Stimulated activated naive CD4-positive, alpha-beta T cell (primary cell): ENCODE data around the gene VTI1A.
A peak's percentile ranks its signal among the peaks of the same experiment; 100 is the strongest.

Experiments
- DNase-seq, 6 experiments: peaks; one replicate each; lab custom pipeline; 2025; lab: John Stamatoyannopoulos, UW

The VTI1A gene

GRCh38 chr10:112811741-112812551 lies 364.9 kb downstream of the VTI1A start:
- DNase-seq: no peak

DNA sequence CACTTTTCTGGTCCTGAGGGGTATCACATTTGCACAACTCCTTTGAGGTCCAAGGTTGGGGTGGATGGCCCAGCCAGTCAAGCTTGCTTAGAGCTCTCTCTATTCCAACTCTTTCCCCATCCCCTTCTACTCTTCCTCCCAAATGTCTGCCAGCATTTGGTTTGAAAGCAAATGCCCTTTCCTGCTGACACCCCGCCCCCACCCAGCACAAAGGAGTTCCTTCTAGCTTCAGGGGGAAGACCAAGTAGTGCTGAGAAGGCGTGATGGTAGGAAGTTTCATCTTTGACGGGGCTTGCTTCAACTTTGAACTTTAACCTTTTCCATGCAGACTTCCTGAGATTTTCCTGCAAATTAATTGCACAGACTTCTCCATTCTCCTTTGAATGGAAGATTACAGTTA lies 365.6 kb downstream of the VTI1A start:
- DNase-seq: no peak

- DNase-seq: no peak
Observed at GRCh38 chr10:112813866-112814591, 367.0 kb downstream of the VTI1A start.

DNA sequence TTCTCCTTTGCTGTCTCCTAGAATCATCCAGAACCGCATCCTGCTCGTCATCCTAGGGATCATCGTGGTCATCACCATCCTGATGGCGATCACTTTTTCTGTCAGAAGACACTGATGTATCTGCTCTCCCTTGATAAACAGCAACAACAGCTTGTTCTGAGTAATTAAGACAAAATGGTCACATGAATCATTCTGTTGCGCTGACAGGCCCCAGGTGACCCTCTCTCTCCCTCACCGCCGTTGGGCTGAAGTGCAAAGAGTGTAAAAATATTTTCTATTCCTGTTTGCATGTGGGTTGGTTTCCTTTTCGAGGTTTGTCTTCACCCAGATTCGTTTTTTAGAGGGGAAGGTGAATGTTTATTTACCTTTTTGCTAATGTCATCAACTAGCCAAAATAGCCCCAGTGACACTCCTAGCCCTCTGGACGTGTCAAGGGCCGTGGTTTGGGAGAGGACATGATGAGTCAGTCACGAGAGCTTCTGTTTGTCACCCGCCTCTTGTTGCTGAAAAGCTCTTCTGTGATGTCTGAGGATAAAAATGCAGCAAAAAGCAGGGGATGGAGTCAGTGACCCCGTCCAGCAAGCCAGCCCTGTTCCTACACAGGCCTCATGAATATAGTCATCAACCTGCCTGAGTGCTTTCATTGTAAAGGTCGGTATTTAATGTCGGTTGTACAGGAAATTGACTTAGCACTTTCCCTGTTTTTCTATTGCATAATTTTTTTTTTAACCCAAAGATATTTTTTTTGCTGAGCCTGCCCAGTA lies 368.4 kb downstream of the VTI1A start:
- DNase-seq: no peak

DNA sequence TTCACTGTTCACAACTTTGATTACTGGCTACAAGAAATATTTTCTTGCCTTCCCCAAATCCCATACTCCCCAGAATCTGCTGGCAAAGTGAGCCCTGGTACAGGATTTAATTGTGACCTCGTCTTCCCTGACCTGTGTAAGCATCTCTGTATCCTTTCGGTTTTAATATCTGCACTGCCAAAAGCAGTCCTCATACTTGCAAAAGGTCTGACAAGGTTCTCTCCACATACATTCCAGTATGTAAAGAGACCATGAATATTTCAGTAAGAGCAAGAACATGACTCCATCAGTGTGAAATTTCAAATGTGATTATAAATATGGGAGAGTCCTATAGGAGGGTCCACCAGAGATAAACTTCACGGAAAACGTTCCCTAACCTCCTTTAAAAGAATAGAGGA lies 369.0 kb downstream of the VTI1A start:
- no peak for DNase-seq

GRCh38 chr10:112816891-112817290 lies 369.9 kb downstream of the VTI1A start:
- DNase-seq: no peak

DNA sequence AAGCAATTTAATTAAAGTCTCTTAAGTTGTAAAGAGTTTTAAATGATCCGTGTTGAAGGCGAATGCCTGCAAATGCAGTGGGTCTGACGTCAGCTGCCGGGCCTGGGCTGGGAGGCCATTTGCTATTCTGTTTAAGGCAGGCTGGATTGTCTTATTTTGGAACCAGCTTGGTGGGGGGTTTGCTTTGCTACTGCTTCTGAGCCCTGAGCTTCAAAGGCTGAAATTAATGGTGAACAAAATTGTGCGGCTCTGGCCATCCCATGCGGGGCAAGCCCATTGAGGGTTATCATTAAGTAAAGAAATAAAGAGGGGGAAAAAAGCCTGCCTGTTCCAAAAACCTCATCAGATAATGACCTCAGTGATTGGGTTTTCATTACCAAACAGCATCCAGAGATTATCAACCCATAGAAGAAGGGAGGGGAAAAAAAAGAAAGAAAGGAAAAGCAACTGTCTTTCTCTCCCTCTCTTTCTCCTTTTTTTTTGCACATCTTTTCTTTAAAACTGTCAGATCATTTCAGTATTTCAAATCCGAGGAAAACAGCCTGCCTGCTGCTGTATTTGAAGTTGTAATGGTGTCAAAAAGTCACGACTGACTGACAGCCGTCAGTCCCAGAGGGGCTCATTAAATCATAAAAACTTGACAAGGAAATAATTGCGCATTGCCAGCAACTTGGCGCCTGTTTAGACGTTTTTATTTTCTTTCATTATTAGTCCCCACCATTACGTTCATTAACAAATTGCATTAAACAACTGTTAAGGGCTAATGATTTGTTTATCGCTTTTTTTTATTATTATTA lies 371.2 kb downstream of the VTI1A start:
- no peak for DNase-seq

- DNase-seq: no peak
Observed at GRCh38 chr10:112819231-112819630, 372.2 kb downstream of the VTI1A start.

DNA sequence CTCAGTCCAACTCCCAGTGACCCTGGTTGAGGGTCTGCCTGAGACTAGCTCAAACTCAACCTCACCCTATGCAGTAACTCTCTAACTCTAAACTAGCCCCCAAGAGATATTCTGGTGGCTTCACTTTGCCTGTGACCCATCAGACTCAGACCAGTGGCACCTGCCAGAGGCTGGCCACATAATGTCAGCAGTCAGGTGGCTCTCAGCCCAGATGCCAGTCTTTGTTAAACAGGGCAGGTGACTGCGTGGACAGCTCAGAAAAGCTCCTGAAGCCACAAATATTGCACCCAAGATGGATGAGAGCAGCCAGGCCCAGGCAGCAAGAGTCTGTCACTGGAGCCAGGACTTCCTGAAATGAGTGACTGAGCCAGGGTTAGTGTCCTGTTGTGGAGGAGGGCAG lies 373.3 kb downstream of the VTI1A start:
- DNase-seq: no peak

- no peak for DNase-seq
Observed at GRCh38 chr10:112821038-112821437, 374.0 kb downstream of the VTI1A start.

DNA sequence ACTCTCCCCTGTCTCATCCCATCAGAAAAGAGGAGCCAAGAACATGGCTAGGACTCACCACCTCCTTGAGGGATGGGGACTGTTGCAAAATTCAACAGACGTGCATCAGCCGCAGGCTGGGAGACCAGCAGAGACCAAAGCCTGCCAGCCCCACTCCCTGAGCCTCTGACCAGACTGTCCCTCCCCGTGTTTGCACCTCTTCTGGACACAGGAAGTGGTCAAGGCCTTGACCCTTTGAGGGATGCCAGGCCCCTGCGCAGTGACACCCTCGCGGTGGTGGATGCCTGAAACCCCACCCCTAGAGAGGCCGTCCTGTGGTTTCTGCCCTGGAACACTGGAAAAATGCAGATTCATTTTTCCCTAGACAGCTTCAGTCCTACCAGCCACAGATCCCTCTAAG lies 374.6 kb downstream of the VTI1A start:
- no peak for DNase-seq

GRCh38 chr10:112823007-112823406 lies 376.0 kb downstream of the VTI1A start:
- no peak for DNase-seq

- DNase-seq: peak in 2 of 6 experiments; percentile 1 to 12
Observed at GRCh38 chr10:112823604-112824003, 376.6 kb downstream of the VTI1A start.

DNA sequence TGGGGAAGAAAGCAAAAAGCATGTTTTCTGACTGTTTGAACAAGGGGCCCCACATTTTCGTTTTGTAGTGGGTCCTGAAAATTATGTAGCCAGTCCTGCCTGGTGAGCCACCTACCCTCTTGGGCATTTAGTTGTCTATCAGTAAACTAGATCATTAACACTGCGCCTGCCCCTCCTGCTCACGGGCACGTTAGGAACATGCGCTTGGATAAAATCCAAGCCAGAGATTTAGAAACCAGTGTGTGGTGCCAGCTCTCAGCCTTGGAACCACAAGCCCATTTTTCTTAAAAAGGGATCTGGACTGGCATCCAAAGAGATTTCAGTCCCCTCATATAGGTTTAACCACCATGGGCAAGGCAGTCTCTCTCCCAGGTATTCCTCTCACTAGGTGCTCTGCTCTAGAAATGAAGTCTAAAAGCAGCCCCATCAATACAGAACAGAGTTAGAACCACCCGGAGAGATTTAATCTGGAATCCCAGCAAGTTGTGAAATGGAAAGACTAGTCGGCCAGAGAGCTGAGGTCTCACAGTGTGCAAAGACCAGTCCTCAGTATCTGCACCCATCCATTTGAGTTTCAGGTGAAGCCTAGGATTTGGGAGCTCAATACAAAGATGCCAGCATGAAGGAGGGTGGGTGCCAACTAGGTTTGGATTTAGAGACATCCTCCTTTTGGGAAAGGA lies 379.1 kb downstream of the VTI1A start:
- DNase-seq: no peak

- no peak for DNase-seq
Observed at GRCh38 chr10:112827086-112827485, 380.1 kb downstream of the VTI1A start.

DNA sequence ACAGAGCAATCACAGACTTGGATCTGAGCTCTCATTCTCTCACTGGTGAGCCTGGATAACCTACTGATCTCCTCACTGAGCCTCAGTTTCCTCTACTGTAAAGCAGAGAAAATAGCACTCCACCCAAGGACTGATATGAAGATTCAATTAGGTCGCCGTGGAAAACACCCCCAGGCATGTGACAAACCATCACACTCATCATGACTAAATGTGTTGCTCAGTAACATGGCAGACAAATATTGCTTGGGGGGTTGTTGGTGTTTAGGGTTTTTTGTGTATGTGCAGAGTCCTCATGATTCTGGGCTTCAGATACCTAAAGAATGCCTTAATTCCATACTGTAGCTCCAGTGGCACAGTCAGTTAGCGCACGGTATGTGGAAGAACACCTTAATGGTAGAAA lies 380.9 kb downstream of the VTI1A start:
- no peak for DNase-seq

DNA sequence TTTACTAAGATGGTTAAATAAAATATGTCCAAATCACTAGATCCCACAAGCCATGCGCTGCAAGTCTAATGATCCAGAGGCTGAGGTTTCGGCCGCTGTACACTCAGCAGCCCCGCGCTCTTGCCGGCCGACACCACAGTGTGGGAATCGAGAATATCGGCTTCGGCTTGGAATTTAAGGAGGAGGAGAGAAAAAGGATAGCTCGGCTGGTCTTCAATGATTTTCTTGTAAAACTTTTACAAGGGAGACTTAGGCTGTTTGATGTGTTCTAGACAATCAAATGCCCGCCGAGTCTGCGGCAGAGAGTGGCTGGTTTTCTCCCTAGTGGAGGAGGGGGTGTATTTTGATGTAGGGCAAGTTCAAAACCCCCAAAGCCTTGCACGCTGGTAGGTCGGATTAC lies 384.8 kb downstream of the VTI1A start:
- DNase-seq: no peak

- no peak for DNase-seq
Observed at GRCh38 chr10:112832361-112832878, 385.4 kb downstream of the VTI1A start.

GRCh38 chr10:112832959-112833358 lies 385.9 kb downstream of the VTI1A start:
- DNase-seq: no peak

GRCh38 chr10:112834751-112835181 lies 387.8 kb downstream of the VTI1A start:
- DNase-seq: no peak

- no peak for DNase-seq
Observed at GRCh38 chr10:112835217-112835715, 388.3 kb downstream of the VTI1A start.
